Measurements from ENCODE around the gene SLC7A5. TPM values are rescaled to one million over a fixed set of nuclear protein-coding genes. Genes with fewer than 3 reads are reported as not detected.
"Not testable (repeated sequence)": the region's sequence is repeated elsewhere in the genome, so short reads cannot be mapped to it uniquely, and the experiment has no call there.

The SLC7A5 gene
- total RNA-seq, 6 experiments from 2014 or later = 112 to 133 (median 124) TPM

- TF ChIP-seq CTCF (IDR thresholded peaks at IDR 0.05) = no peak
- no peak overlapping the region for H3K4me3 Mint-ChIP-seq
- H3K27me3 Mint-ChIP-seq (ENCODE audit: insufficient read depth) = peaks cover 16% of the 10 kb centered on the region
- no peak for DNase-seq
- H3K27ac Mint-ChIP-seq = no peak overlapping the region
- H3K4me1 Mint-ChIP-seq (ENCODE audit: low read depth) = no peaks in the 10 kb centered on the region
- H3K9me3 Mint-ChIP-seq = peaks cover 27% of the 10 kb centered on the region
- H3K36me3 Mint-ChIP-seq (ENCODE audit: low read depth) = peaks cover 24% of the 10 kb centered on the region
These were observed 49.3 kb downstream of the SLC7A5 start for GRCh38 chr16:87819983-87820382.

GRCh38 chr16:87819282-87819681 is 50.0 kb downstream of the SLC7A5 start:
- Mint-ChIP-seq H3K4me3 (no peak overlapping the region), H3K36me3 (ENCODE audit: low read depth) (peaks cover 24% of the 10 kb centered on the region), H3K9me3 (peaks cover 27% of the 10 kb centered on the region), H3K27ac (no peak overlapping the region), H3K27me3 (ENCODE audit: insufficient read depth) (peaks cover 9% of the 10 kb centered on the region), H3K4me1 (ENCODE audit: low read depth) (no peaks in the 10 kb centered on the region)
- no peak for DNase-seq
- no peak for TF ChIP-seq CTCF (IDR thresholded peaks at IDR 0.05)

- no peak for DNase-seq
- no peak overlapping the region for H3K4me3 Mint-ChIP-seq
- H3K27ac Mint-ChIP-seq = no peak overlapping the region
- H3K27me3 Mint-ChIP-seq (ENCODE audit: insufficient read depth) = peaks cover 6% of the 10 kb centered on the region
- no peaks in the 10 kb centered on the region for H3K4me1 Mint-ChIP-seq (ENCODE audit: low read depth)
- H3K36me3 Mint-ChIP-seq (ENCODE audit: low read depth) = peaks cover 24% of the 10 kb centered on the region
- H3K9me3 Mint-ChIP-seq = peaks cover 27% of the 10 kb centered on the region
- no peak for TF ChIP-seq CTCF (IDR thresholded peaks at IDR 0.05)
These were observed 50.7 kb downstream of the SLC7A5 start for GRCh38 chr16:87818533-87819161.

- Mint-ChIP-seq H3K36me3 (ENCODE audit: low read depth) (peaks cover 24% of the 10 kb centered on the region), H3K9me3 (peaks cover 27% of the 10 kb centered on the region), H3K4me3 (no peak overlapping the region), H3K27ac (no peak overlapping the region), H3K27me3 (ENCODE audit: insufficient read depth) (peaks cover 6% of the 10 kb centered on the region), H3K4me1 (ENCODE audit: low read depth) (no peaks in the 10 kb centered on the region)
- no peak for DNase-seq
- TF ChIP-seq CTCF (IDR thresholded peaks at IDR 0.05) = no peak
These were observed 51.4 kb downstream of the SLC7A5 start for GRCh38 chr16:87817910-87818309.

- H3K4me1 Mint-ChIP-seq (ENCODE audit: low read depth); DNase-seq; H3K27me3 Mint-ChIP-seq (ENCODE audit: insufficient read depth); H3K4me3 Mint-ChIP-seq; H3K27ac Mint-ChIP-seq: not testable (repeated sequence)
- Mint-ChIP-seq H3K36me3 (ENCODE audit: low read depth) (peaks cover 24% of the 10 kb centered on the region), H3K9me3 (peaks cover 27% of the 10 kb centered on the region)
These were observed 51.9 kb downstream of the SLC7A5 start for GRCh38 chr16:87817370-87817769.

- Mint-ChIP-seq H3K36me3 (ENCODE audit: low read depth) (peaks cover 24% of the 10 kb centered on the region), H3K4me1 (ENCODE audit: low read depth) (no peaks in the 10 kb centered on the region), H3K4me3 (no peak overlapping the region), H3K9me3 (peaks cover 31% of the 10 kb centered on the region), H3K27ac (no peak overlapping the region), H3K27me3 (ENCODE audit: insufficient read depth) (peaks cover 10% of the 10 kb centered on the region)
- no peak for DNase-seq
- TF ChIP-seq CTCF (IDR thresholded peaks at IDR 0.05) = no peak
These were observed 52.7 kb downstream of the SLC7A5 start for GRCh38 chr16:87816507-87817100.
